Activated B cell treated with CpG ODN at 0.5 μM for 24 hours (primary cell): Measurements from ENCODE around the gene SEPTIN2. TPM values are rescaled to one million over a fixed set of nuclear protein-coding genes. Genes with fewer than 3 reads are reported as not detected.

Source experiments
- ATAC-seq: fragments of 200-7000 bp; cut with Tn5 transposase; one replicate; pipeline ENCODE4 v1.10.0; 2021; ENCODE audit warnings: low read depth, mild to moderate bottlenecking, moderate library complexity
- CTCF ChIA-PET: fragments of 350-600 bp; sonication (Branson Sonifier 250); formaldehyde crosslinking; loops from one replicate; lab custom pipeline; 2021; ENCODE audit warnings: antibody characterized with exemption; lab: Charles Lee
- POLR2A ChIA-PET: fragments of 350-600 bp; sonication (Branson Sonifier 250); formaldehyde crosslinking; loops from one replicate; lab custom pipeline; 2021; ENCODE audit warnings: antibody characterized with exemption; lab: Charles Lee
- DNase-seq: peaks from one replicate; pipeline ENCODE4 v3.0.0; 2022
- H3K27ac Mint-ChIP-seq: one replicate; pipeline ENCODE4 v1.8.0; 2020; ENCODE audit warnings: mixed read lengths
- H3K27me3 Mint-ChIP-seq: one replicate; pipeline ENCODE4 v1.8.0; 2021; ENCODE audit warnings: mixed read lengths
- H3K36me3 Mint-ChIP-seq: one replicate; pipeline ENCODE4 v1.8.0; 2021; ENCODE audit warnings: low read depth, mixed read lengths
- H3K4me1 Mint-ChIP-seq: one replicate; pipeline ENCODE4 v1.8.0; 2021; ENCODE audit warnings: mixed read lengths
- H3K4me3 Mint-ChIP-seq: one replicate; pipeline ENCODE4 v1.8.0; 2020; ENCODE audit warnings: mild to moderate bottlenecking, mixed read lengths
- H3K9me3 Mint-ChIP-seq: one replicate; pipeline ENCODE4 v1.8.0; 2020; ENCODE audit warnings: mixed read lengths
- CTCF ChIP-seq: fragments of 200-600 bp; IDR thresholded peaks from one replicate; pipeline ENCODE4 v1.8.0; 2022; ENCODE audit warnings: antibody characterized with exemption, mild to moderate bottlenecking
- intact Hi-C: fragments of 100-400 bp; cut with micrococcal nuclease; formaldehyde crosslinking; loops from one replicate; pipeline ENCODE4 v1.15.1; 2024
- total RNA-seq: library from RNA; stranded (reverse); gene quantifications from 2 replicates; pipeline ENCODE4 v1.2.3, GENCODE V29; 2022

The SEPTIN2 gene
- total RNA-seq, 1 donor from 2014 or later = 251 TPM

DNA sequence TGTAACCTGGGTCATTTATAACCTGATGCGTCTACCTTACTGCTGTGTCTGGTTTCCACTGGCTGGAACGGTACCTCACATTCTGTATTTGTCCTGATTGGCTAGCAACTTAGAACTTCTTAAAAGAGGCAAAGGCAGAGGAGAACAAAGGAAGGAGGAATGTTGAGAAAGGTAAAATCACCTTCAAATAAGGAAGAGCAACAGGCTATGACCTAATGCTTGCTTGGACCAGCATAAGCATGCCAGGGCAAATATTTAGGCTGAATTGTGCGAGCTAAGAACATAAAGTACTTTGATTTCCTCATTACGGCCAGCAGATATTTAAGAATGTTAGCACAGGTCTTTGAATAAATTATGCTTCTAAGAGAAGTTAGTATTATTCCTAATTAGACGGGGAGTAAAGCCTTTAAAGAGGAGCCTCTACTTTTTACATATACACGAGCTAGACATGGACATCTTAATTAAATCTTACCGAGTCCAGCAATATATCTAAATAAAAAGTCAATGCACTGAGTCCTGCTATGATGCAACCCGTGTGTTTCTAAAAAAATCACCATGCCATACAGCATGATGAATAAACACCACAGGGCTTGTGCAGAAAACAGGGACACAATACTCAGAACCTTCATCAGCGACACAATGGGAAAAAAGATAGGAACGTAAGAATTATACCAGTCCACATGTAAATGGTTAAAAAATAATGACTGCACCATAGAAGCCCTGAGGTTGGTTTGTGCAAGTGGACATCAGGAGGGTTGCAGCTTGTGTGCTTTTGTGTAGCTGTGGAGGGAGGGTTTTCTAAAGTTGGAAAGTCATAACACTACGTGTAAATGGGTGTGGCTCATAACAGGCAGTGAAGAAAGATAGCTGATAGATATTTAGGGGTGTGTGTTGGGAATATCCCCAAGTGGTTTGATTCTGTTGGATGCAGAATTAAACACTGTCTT is 14.2 kb downstream of the SEPTIN2 start:
- no peak for TF ChIP-seq CTCF
- intact Hi-C loops = no loop called here
- Mint-ChIP-seq H3K36me3 (peaks cover 81% of the 10 kb centered on the region), H3K9me3 (no peaks in the 10 kb centered on the region), H3K27ac (no peak overlapping the region), H3K4me1 (peaks cover 8% of the 10 kb centered on the region), H3K27me3 (no peaks in the 10 kb centered on the region), H3K4me3 (no peak overlapping the region)
- ChIA-PET CTCF (no interaction called here), POLR2A (interaction anchor here (0.5 to 1.7 kb wide), 2 partner anchors 14 to 92 kb away, joined by 6 to 7 read pairs; partner anchors contain the start of genes HDLBP and SEPTIN2)
- no peak for ATAC-seq
- DNase-seq = no peak

- Mint-ChIP-seq H3K27me3 (no peaks in the 10 kb centered on the region), H3K4me3 (no peak overlapping the region), H3K36me3 (peaks cover 83% of the 10 kb centered on the region), H3K27ac (no peak overlapping the region), H3K4me1 (peaks cover 3% of the 10 kb centered on the region), H3K9me3 (no peaks in the 10 kb centered on the region)
- ATAC-seq = no peak
- ChIA-PET CTCF (no interaction called here), POLR2A (interaction anchor here (1.7 kb wide), 1 partner anchor 15 kb away, joined by 7 read pairs; the partner anchor contains the start of genes HDLBP and SEPTIN2)
- intact Hi-C loops = no loop called here
- no peak for DNase-seq
- TF ChIP-seq CTCF = no peak
Observed at GRCh38 chr2:241330616-241330981, 14.9 kb downstream of the SEPTIN2 start.

GRCh38 chr2:241334813-241335212 is 19.1 kb downstream of the SEPTIN2 start:
- ChIA-PET CTCF (no interaction called here), POLR2A (interaction anchor here (2.9 kb wide), 1 partner anchor 19 kb away, joined by 18 read pairs; the partner anchor contains the start of genes HDLBP and SEPTIN2)
- DNase-seq (no peak), ATAC-seq (no peak)
- no peak overlapping the region for H3K4me3 Mint-ChIP-seq
- H3K27me3 Mint-ChIP-seq = no peaks in the 10 kb centered on the region
- peaks cover 19% of the 10 kb centered on the region for H3K4me1 Mint-ChIP-seq
- H3K27ac Mint-ChIP-seq = no peak overlapping the region
- no peaks in the 10 kb centered on the region for H3K9me3 Mint-ChIP-seq
- intact Hi-C loops = loop anchor here (5.0 kb wide), 1 partner anchor 78 kb away; no protein-coding TSS in a partner anchor
- H3K36me3 Mint-ChIP-seq = peaks cover 79% of the 10 kb centered on the region
- no peak for TF ChIP-seq CTCF

DNA sequence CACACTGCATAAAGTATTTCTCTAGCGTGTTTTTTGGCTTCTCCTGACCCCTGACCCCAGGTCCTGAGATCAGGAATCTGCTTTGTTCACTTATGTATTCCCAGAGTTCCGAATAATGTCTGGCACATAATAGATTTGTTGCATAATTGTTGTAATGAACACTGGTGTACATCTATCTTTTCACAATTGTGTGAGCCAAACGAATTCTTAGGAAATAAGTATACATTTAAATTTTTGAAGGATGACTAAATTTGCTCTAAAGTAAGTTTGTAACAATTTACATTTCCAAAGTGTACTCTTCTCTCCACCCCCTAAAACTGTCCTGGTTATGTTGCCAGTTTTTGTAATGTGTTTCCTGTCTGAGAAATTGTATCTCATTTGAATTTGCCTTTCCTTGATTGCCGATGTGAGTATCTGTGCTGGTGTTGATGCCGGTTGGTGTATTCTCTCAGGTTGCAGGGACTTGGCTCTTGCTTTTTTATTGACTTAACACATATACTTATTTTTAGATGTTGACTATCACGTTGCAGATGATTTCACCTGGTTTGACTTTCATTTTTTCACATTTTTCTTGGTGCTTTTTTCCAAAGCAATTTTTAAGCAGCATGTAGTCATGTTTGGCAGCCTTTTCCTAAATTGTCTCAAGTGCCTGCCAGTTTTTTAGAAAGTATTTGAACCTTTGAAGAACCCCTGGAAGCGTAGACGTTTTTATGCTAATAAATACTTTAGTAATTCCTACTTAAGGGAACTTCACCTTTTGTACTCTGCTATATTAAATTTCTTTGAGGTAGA is 24.3 kb downstream of the SEPTIN2 start:
- ATAC-seq = no peak
- peaks cover 21% of the 10 kb centered on the region for H3K4me1 Mint-ChIP-seq
- CTCF ChIA-PET = no interaction called here
- H3K27me3 Mint-ChIP-seq = no peaks in the 10 kb centered on the region
- H3K36me3 Mint-ChIP-seq = peaks cover 84% of the 10 kb centered on the region
- no peak for TF ChIP-seq CTCF
- H3K27ac Mint-ChIP-seq = no peak overlapping the region
- POLR2A ChIA-PET = no interaction called here
- intact Hi-C loops = loop anchor here (5.0 kb wide), 1 partner anchor 83 kb away; no protein-coding TSS in a partner anchor
- no peak for DNase-seq
- H3K4me3 Mint-ChIP-seq = no peak overlapping the region
- H3K9me3 Mint-ChIP-seq = no peaks in the 10 kb centered on the region
